ENCODE results near the gene MAP2K3. TPM values are rescaled to one million over a fixed set of nuclear protein-coding genes. Genes with fewer than 3 reads are reported as not detected.
"Not testable (repeated sequence)": the region's sequence is repeated elsewhere in the genome, so short reads cannot be mapped to it uniquely, and the experiment has no call there.

The MAP2K3 gene
- polyA plus RNA-seq, 12 donors = 18.1 to 34.2 (median 22.7) TPM; not detected in 1

GRCh38 chr17:21295036-21295952, 10.8 kb downstream of the MAP2K3 start:
- DNase-seq = no peak

- DNase-seq = no peak
Observed at GRCh38 chr17:21296097-21297025, 11.8 kb downstream of the MAP2K3 start.

GRCh38 chr17:21297026-21297520, 12.6 kb downstream of the MAP2K3 start:
- DNase-seq = no peak

GRCh38 chr17:21297597-21297996, 13.1 kb downstream of the MAP2K3 start:
- DNase-seq = no peak

GRCh38 chr17:21298056-21298982, 13.8 kb downstream of the MAP2K3 start:
- DNase-seq = no peak

- no peak for DNase-seq
Observed at GRCh38 chr17:21298983-21299519, 14.5 kb downstream of the MAP2K3 start.

GRCh38 chr17:21299981-21300600, 15.6 kb downstream of the MAP2K3 start:
- DNase-seq = no peak

- DNase-seq = no peak
Observed at GRCh38 chr17:21300601-21301571, 16.4 kb downstream of the MAP2K3 start.

GRCh38 chr17:21301593-21302550, 17.4 kb downstream of the MAP2K3 start:
- DNase-seq = no peak

- no peak for DNase-seq
Observed at GRCh38 chr17:21302711-21303425, 18.4 kb downstream of the MAP2K3 start.

- no peak for DNase-seq
Observed at GRCh38 chr17:21303441-21304065, 19.0 kb downstream of the MAP2K3 start.

- no peak for DNase-seq
Observed at GRCh38 chr17:21304091-21304490, 19.6 kb downstream of the MAP2K3 start.

GRCh38 chr17:21304551-21305151, 20.1 kb downstream of the MAP2K3 start:
- DNase-seq = not testable (repeated sequence)

- DNase-seq = not testable (repeated sequence)
Observed at GRCh38 chr17:21305431-21306180, 21.1 kb downstream of the MAP2K3 start.

- DNase-seq = not testable (repeated sequence)
Observed at GRCh38 chr17:21306611-21307272, 22.2 kb downstream of the MAP2K3 start.

Data from muscle of arm (tissue), 12 donors.